EH (cell line): ENCODE data around the gene AKAP13.

Source experiments
- DNase-seq: peaks from one replicate; pipeline ENCODE4 v3.0.0-alpha.2; 2015; ENCODE audit warnings: low read depth

AKAP13 gene

GRCh38 chr15:85598718-85599398, 218.5 kb downstream of the AKAP13 start:
- DNase-seq: no peak

GRCh38 chr15:85600001-85600400, 219.6 kb downstream of the AKAP13 start:
- no peak for DNase-seq

- no peak for DNase-seq
These were observed 222.8 kb downstream of the AKAP13 start for GRCh38 chr15:85603160-85603559.

GRCh38 chr15:85603703-85604102, 223.3 kb downstream of the AKAP13 start:
- no peak for DNase-seq

- no peak for DNase-seq
These were observed 223.8 kb downstream of the AKAP13 start for GRCh38 chr15:85604194-85604593.

GRCh38 chr15:85606738-85607137, 226.3 kb downstream of the AKAP13 start:
- peak; percentile 15 for DNase-seq

- peak; percentile 63 for DNase-seq
These were observed 226.9 kb downstream of the AKAP13 start for GRCh38 chr15:85607141-85607806.

DNA sequence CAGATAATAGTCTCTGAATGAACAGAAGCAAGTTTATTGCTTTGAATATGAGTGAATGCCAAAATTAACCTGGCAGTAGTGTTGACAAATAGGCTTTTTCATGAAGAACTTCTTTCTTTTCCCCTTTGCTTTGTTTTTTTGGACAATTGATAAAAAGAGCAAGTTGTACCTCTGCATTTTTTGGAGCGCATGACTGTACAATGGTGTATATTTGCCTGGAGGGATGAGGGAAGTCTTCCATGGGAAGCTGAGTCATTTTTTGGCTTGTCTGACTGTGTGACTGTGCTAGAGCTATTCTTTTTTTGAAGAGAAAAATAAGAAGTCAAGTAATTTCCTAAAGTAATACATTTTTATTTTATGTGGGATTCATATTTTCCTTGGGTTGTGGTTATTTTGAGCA, 227.4 kb downstream of the AKAP13 start:
- DNase-seq: peak; percentile 89

DNA sequence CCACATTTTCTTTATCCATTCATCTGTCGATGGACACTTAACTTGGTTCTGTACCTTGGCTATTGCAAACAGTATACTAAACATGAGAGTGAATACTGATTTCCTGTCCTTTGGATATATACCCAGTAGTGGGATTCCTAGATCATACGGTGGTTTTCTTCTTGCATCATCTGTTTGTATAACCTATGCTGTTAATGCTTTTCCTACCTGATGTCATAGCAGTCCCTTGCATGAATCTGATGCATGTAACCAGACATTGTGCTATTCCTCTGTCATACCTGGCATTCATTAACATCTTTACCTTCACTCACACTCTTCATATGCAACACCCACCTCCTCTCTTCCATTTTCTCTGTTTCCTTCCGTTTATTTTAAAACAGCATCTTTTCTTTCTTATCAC, 229.1 kb downstream of the AKAP13 start:
- DNase-seq: no peak

- no peak for DNase-seq
These were observed 231.0 kb downstream of the AKAP13 start for GRCh38 chr15:85611361-85611760.

GRCh38 chr15:85614059-85614458, 233.7 kb downstream of the AKAP13 start:
- DNase-seq: peak; percentile 52

- peak; percentile 62 for DNase-seq
These were observed 235.5 kb downstream of the AKAP13 start for GRCh38 chr15:85615930-85616329.

DNA sequence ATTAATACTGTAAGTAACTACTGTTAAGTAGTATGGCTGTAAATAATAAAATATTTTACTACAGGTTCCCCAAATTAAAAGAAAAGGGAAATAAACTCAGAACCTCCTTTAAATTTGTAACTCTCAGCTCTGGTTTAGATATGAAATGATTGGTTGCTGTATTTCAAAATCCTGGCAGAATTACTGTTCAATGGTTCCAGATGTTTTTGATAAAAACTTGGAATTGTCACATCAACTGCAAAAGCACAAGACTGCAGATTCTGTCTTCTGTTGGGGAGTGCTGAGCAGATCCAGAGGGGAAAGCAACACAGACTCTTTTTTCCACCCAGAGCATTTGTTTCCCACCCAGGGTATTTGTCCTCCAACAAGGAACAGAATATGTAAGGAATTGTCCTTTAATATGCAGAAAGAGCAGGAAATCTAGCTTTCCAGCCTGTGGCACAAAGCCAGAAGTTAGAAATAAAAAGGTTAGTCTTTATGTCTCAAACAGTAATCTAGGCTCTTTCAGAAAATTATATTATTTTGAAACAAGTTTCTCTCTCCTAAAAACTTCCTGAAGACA, 236.2 kb downstream of the AKAP13 start:
- DNase-seq: peak; percentile 54

GRCh38 chr15:85618228-85618505, 237.8 kb downstream of the AKAP13 start:
- DNase-seq: no peak

DNA sequence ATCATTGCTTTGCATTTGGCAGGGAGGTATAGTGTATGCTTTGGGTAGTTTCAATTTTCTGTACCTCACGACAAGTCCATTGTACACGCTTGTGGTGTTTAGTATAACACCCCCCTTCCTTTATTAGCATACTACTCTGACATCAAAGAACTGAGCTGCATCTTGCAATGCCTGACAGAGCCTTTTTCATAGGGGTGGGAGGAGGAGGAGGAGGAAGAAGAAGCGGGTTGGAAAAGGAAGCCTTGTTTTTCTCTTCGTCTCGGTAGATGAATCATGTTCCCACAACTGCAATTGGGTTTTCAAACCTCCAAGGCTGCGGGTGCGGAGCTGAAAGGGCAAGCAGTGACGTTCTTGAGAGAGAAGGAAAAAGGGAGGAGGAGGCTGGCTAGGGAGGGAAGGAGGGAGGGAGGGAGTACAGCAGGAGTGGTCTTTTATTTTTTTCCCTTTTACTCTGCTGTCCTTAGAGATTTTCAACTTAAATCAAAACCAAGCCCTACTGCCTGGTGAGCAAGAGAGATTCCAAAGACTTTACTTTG, 238.6 kb downstream of the AKAP13 start:
- DNase-seq: peak; percentile 96

DNA sequence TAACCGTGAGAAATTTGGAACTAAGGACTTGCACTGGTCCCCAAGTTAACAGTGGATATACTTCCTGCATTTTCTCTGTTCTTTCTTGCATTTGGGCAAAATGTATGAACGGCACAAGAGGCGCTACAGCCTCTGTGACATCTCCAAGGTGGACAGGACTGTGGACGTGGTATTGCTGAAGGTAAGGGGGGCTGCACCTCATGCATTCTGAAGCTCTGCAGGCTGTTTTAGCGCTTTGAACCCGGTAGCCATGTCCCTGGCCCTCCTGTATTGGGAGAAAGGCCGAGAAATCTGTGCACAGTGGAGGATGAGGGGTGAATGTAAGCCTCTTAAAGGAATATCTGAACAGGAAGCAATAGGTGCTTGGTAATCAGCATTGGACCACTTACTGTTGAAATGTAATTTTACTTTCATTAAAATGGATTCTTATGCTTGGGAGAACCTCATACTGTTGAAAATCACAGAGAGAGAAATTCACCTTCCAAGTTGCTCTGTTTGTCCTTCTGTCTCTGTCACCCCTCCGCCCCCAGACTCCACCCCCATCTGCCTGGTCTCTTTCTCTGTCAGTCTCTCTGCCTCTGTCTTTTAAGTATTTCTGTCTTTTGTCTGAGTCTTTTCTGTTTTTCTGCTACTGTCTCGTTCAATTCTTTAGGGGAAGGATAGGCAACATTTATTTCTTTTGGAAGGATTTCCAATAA, 239.7 kb downstream of the AKAP13 start:
- peak; percentile 23 for DNase-seq

DNA sequence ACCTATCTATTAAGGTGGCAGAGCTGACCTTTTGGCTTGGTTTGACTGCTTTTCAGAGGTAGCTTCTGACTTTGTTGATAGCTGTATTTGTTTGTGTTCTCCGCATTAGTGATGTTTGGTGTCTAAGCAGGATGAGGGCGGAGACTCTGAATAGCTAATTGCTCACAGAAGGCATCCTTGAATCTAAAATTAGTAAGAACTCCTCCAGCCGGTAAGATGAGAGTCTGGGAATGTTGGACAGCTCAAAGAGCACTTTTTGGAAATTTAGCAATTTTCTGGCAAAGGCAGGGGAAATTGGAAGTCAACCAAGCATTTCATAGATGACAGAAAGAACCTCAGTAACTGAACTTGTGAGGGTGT, 240.3 kb downstream of the AKAP13 start:
- DNase-seq: peak; percentile 87

- peak; percentile 26 for DNase-seq
These were observed 240.7 kb downstream of the AKAP13 start for GRCh38 chr15:85621094-85621493.

- peak; percentile 77 for DNase-seq
These were observed 241.9 kb downstream of the AKAP13 start for GRCh38 chr15:85622221-85622831.

DNA sequence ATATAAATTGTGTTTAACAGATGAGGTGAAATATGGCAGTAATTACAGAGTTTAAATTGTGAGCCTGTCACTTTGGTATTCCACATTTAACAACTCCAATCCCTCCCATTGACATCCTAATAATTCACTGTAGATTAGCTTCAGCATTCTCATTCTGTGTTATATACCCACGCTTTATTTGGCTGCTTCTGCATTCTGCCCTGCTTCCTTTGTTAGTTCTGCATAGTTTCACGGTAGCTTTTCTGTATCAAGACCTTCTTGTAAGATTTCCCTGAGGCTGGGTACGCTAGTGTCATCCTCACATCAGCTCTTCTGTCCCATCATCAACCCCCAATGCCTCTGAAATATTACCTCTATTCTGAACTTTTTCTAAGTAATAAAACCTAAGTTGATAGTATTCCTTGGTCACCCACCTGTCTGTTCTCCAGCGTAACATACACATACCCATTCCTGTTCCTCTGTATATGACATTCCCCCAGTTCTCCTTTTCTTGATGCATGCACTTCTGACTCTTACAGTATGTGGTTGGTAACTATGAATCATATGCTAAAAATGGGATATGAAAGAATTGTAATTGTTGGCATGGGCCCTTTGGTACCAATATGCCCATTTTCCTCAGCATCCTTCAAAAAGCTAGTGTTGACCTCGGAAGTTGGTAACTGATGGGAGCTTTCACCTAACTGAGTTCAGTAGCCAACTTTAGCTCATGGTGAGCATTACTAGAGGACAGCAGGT, 243.1 kb downstream of the AKAP13 start:
- DNase-seq: peak; percentile 62

DNA sequence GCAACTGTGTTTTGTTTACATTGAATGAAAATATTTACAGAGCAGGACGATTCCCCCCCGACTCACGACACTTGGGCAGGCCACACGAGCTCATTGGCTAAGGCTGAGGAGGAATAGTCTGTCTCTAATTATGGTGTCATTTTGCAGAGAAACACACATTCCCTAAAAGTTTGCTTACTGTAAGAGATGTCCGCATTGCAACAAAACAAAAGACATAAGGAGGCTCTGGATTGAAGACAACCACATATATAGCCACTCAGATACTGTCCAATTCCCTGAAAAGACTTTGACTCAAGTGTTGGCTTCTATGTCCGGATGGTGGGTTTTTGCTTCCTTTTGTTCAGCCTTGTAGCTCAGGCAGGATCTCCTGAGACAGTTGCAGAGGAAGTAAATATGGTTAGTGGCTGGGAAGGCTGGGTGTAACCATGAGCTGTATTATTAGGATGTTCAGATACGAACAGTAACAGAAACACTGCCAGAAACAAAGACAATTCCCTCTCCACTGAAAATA, 243.9 kb downstream of the AKAP13 start:
- peak; percentile 35 for DNase-seq
